Fibroblast of mammary gland (primary cell): ENCODE results near the gene SYN1.

Experiments used
- DNase-seq: peaks from one replicate; pipeline ENCODE4 v3.0.0-alpha.2; 2010; ENCODE audit warnings: low read depth
- H3K4me3 ChIP-seq: 2 replicates; pipeline ENCODE4 v1.5.1; 2011; ENCODE audit warnings: low read depth, mild to moderate bottlenecking, low read length, moderate library complexity; ENCODE audit not compliant: control insufficient read depth
- TF ChIP-seq, protein P1 (sequence below): conservative IDR thresholded peaks from 2 replicates; pipeline ENCODE4 v1.5.1; 2011; ENCODE audit warnings: low read depth, low read length, inconsistent platforms; ENCODE audit not compliant: control insufficient read depth, insufficient read depth

The SYN1 gene

GRCh38 chrX:47587091-47587891 lies 32.4 kb downstream of the SYN1 start:
- TF ChIP-seq, protein P1, sequence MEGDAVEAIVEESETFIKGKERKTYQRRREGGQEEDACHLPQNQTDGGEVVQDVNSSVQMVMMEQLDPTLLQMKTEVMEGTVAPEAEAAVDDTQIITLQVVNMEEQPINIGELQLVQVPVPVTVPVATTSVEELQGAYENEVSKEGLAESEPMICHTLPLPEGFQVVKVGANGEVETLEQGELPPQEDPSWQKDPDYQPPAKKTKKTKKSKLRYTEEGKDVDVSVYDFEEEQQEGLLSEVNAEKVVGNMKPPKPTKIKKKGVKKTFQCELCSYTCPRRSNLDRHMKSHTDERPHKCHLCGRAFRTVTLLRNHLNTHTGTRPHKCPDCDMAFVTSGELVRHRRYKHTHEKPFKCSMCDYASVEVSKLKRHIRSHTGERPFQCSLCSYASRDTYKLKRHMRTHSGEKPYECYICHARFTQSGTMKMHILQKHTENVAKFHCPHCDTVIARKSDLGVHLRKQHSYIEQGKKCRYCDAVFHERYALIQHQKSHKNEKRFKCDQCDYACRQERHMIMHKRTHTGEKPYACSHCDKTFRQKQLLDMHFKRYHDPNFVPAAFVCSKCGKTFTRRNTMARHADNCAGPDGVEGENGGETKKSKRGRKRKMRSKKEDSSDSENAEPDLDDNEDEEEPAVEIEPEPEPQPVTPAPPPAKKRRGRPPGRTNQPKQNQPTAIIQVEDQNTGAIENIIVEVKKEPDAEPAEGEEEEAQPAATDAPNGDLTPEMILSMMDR = no peak
- peak; percentile 56 for DNase-seq
- no peak overlapping the region for H3K4me3 ChIP-seq

- no peak for DNase-seq
- TF ChIP-seq, protein P1 = no peak
- H3K4me3 ChIP-seq = no peak overlapping the region
Measured at GRCh38 chrX:47586043-47586787, 33.4 kb downstream of the SYN1 start.

GRCh38 chrX:47585273-47585672 lies 34.4 kb downstream of the SYN1 start:
- TF ChIP-seq, protein P1 = no peak
- H3K4me3 ChIP-seq = peak overlapping the region; percentile 12
- no peak for DNase-seq

DNA sequence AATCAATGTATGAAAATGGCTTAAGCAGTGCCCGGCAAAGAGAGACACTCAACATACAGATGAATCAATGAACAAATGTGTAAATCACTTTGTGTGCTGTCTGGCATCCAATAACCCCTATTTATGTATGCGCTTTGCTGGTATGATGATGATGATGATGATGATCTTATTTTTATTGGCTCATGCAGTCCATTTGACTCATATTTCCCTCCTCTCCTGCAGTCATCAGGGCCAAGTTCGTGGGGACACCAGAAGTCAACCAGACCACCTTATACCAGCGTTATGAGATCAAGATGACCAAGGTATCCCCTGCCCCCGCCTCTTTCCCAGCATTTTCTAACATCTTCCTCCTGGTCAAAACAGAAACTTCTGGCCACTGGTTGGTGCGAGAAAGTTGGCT lies 34.9 kb downstream of the SYN1 start:
- DNase-seq = peak; percentile 76
- peak overlapping the region; percentile 73 for H3K4me3 ChIP-seq
- TF ChIP-seq, protein P1 = no peak

DNA sequence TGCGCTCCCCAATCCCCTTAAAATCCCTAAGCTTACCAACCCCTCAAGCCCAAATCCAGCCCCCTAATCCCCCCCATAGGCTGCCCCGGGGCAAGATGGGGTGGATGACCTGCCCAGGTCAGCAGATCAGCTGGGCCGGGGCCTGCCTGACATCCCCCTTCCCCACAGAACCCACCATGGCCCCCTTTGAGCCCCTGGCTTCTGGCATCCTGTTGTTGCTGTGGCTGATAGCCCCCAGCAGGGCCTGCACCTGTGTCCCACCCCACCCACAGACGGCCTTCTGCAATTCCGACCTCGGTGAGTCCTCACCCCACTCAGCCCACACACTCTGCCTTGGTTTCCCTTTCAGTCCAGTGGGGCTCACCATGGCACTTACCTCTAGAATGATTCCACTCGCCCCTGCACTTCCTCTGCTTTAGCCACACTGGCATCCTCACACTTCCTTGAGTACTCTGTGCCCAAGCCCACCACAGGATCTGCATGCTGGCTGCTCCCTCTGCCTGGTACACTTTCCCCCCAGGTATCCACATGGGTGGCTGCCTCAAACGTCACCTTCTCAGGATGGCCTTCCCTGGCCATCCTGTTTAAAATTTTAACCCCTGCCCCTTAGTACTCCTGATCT lies 36.3 kb downstream of the SYN1 start:
- TF ChIP-seq, protein P1 = no peak
- peak overlapping the region; percentile 73 for H3K4me3 ChIP-seq
- no peak for DNase-seq

GRCh38 chrX:47581731-47582647 lies 37.7 kb downstream of the SYN1 start, which contains the start of gene TIMP1:
TIMP1 (plus strand) TSS chrX:47582436; CDS start chrX:47583416, 980 bp downstream.
- peak; percentile 92 for DNase-seq
- TF ChIP-seq, protein P1 = no peak

More at GRCh38 chrX:47581731-47582647, 37.7 kb downstream of the SYN1 start, which contains the start of gene TIMP1:
- peak within 1 kb of the TSS; percentile 73 for H3K4me3 ChIP-seq
